GM12891 (cell line): ENCODE results near the gene ARFGAP2.

Source experiments
- SPI1 ChIP-seq: IDR thresholded peaks from 2 replicates; pipeline ENCODE4 v1.6.1; 2011; ENCODE audit warnings: low read depth, low read length, control low read depth
- TAF1 ChIP-seq: IDR thresholded peaks from 2 replicates; pipeline ENCODE4 v1.6.1; 2011; ENCODE audit warnings: low read depth, low read length, control low read depth

DNA sequence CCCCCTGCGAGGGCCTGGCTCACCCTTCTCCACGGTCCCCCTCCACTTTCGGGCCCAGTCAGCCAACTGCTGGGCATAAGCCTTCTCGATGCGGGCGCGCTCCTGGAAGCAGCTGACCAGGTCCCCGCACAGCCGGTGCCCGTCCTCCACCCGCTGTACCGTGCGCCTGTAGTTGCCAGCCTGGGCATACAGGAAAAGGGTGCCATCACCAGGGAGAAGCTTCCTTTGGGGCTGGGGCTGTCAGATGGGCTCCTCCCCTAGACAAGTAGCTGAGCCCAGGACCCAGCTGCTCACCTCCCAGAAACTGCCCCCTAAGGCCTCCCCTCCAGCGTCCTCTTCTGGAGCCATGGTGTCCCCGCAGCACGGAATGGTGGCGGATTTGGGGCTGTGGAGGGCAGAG lies 5.7 kb upstream of the ARFGAP2 start:
- TF ChIP-seq SPI1 = no peak
- TF ChIP-seq TAF1 = no peak
